Hypothalamus (tissue), 51 donors: ENCODE data around the gene MAN1A1.

Experiments
- DNase-seq, 51 donors: peaks; one replicate each; lab custom pipeline; 2025; lab: John Stamatoyannopoulos, UW

The MAN1A1 gene

GRCh38 chr6:119205911-119206618 lies 143.5 kb downstream of the MAN1A1 start:
- peak in 2 of 51 donors; percentile 0 to 6 for DNase-seq

- no peak for DNase-seq
Measured at GRCh38 chr6:119204719-119205118, 144.8 kb downstream of the MAN1A1 start.

GRCh38 chr6:119201480-119201879 lies 148.1 kb downstream of the MAN1A1 start:
- no peak for DNase-seq

GRCh38 chr6:119200512-119201175 lies 148.9 kb downstream of the MAN1A1 start:
- DNase-seq: no peak

- no peak for DNase-seq
Measured at GRCh38 chr6:119197271-119197670, 152.3 kb downstream of the MAN1A1 start.

GRCh38 chr6:119196715-119197114 lies 152.8 kb downstream of the MAN1A1 start:
- no peak for DNase-seq

- DNase-seq: no peak
Measured at GRCh38 chr6:119195848-119196247, 153.7 kb downstream of the MAN1A1 start.

- no peak for DNase-seq
Measured at GRCh38 chr6:119195204-119195603, 154.4 kb downstream of the MAN1A1 start.

- no peak for DNase-seq
Measured at GRCh38 chr6:119193707-119194106, 155.9 kb downstream of the MAN1A1 start.

- DNase-seq: no peak
Measured at GRCh38 chr6:119192200-119192599, 157.4 kb downstream of the MAN1A1 start.

- no peak for DNase-seq
Measured at GRCh38 chr6:119190176-119190575, 159.4 kb downstream of the MAN1A1 start.

- DNase-seq: no peak
Measured at GRCh38 chr6:119189498-119189897, 160.1 kb downstream of the MAN1A1 start.

- DNase-seq: no peak
Measured at GRCh38 chr6:119187596-119187995, 162.0 kb downstream of the MAN1A1 start.

- no peak for DNase-seq
Measured at GRCh38 chr6:119186490-119186889, 163.1 kb downstream of the MAN1A1 start.

GRCh38 chr6:119184008-119184648 lies 165.4 kb downstream of the MAN1A1 start:
- no peak for DNase-seq

GRCh38 chr6:119183457-119183856 lies 166.1 kb downstream of the MAN1A1 start:
- no peak for DNase-seq

- no peak for DNase-seq
Measured at GRCh38 chr6:119182875-119183274, 166.7 kb downstream of the MAN1A1 start.

- no peak for DNase-seq
Measured at GRCh38 chr6:119182216-119182803, 167.3 kb downstream of the MAN1A1 start.

GRCh38 chr6:119181046-119181445 lies 168.5 kb downstream of the MAN1A1 start:
- DNase-seq: no peak

- DNase-seq: no peak
Measured at GRCh38 chr6:119179842-119180241, 169.7 kb downstream of the MAN1A1 start.

GRCh38 chr6:119179062-119179461 lies 170.5 kb downstream of the MAN1A1 start:
- DNase-seq: no peak

GRCh38 chr6:119176445-119176844 lies 173.1 kb downstream of the MAN1A1 start:
- no peak for DNase-seq
